GM12872 (cell line): ENCODE results near the gene CDYL2.

Experiments
- TF ChIP-seq, protein P1 (sequence below): IDR thresholded peaks from 3 replicates; pipeline ENCODE4 v1.5.1; 2011; ENCODE audit warnings: low read depth, mild to moderate bottlenecking, low read length, moderate library complexity; ENCODE audit not compliant: insufficient read depth

The CDYL2 gene

DNA sequence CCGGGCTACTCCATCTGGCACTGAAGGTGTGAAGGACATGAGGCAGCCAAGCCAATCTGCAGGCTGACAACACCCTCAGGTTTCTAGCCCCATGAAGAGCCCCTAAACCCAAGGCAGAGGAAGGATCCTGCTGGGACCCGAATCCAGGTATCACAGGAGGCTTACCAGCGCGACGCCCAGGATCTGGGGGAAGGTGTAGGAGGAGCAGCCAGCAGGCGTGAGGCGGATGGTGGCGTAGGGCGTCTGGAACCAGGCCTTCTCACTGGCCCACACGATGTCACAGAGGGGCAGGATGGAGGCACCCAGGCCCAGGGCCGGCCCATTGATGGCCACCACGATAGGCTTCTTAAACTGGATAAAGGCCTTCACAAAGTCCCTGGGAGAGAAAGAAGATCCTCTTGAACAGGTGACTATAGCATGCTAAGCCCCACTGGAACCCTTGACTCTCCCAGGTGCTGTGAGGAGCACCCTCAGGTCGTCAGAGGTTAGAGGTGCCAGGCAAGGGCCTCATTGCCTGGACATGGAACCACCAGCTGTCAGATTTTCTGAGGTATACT, 191.9 kb downstream of the CDYL2 start:
- TF ChIP-seq, protein P1, sequence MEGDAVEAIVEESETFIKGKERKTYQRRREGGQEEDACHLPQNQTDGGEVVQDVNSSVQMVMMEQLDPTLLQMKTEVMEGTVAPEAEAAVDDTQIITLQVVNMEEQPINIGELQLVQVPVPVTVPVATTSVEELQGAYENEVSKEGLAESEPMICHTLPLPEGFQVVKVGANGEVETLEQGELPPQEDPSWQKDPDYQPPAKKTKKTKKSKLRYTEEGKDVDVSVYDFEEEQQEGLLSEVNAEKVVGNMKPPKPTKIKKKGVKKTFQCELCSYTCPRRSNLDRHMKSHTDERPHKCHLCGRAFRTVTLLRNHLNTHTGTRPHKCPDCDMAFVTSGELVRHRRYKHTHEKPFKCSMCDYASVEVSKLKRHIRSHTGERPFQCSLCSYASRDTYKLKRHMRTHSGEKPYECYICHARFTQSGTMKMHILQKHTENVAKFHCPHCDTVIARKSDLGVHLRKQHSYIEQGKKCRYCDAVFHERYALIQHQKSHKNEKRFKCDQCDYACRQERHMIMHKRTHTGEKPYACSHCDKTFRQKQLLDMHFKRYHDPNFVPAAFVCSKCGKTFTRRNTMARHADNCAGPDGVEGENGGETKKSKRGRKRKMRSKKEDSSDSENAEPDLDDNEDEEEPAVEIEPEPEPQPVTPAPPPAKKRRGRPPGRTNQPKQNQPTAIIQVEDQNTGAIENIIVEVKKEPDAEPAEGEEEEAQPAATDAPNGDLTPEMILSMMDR, result no peak

GRCh38 chr16:80611930-80612327, 192.5 kb downstream of the CDYL2 start:
- TF ChIP-seq, protein P1, result no peak

DNA sequence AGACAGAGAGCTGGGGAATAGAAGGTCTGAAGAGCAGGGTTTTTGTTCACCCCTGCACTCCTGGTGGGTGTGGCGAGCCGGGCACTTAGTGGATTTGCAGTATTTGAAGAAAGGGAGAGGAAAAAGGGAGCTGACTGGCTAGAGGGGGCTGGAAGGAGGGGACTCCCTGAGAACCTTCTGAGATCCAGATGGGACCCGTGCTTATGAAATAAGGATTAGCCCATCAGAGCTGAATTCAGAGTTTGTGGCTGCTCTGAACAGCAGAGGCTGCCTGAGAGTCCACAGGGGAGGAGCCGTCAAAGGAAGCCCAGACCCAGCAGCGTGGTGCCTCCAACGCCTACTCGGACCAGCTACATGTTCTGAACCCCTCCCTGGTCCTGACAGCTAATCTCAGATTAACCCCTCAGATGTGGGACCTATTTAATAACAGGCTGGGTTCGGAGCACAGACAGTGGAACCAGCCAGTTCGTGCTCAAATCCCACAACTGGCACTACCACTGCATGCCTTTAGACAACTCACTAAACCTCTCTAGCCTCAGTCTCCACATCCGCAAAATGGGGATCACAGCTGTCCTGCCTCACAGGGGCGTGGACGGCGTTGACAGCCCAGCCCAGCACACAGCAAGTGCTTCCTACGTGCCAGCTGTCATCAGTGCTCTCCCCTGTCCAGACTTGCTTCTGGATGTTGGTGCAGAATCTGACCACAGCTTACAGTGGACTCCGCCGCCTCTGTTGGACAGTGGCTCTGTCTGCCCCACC, 193.0 kb downstream of the CDYL2 start:
- TF ChIP-seq, protein P1, result no peak

- TF ChIP-seq, protein P1, result no peak
Measured at GRCh38 chr16:80610481-80611156, 193.8 kb downstream of the CDYL2 start.

DNA sequence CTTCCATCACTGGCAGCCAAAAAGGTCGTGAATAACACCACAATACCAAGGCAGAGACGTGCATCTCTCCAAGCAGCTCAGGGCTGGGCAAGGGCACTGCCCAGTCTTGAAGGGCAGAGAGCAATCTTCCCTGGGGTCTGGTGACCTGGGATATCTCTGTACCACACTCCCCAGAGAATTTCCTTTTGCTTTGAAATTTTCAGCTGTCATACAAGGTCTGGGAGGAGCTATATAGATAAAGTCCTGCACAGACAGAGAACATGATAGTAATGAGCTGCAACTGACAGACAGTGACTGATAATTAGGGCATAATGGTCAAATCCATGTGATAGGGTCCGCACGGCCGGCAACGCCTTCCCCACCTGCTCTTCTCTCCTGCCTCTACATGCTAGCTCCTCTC, 195.5 kb downstream of the CDYL2 start:
- TF ChIP-seq, protein P1, result no peak

GRCh38 chr16:80607204-80607603, 197.2 kb downstream of the CDYL2 start:
- TF ChIP-seq, protein P1, result no peak

- TF ChIP-seq, protein P1, result no peak
Measured at GRCh38 chr16:80606221-80606766, 198.1 kb downstream of the CDYL2 start.
